GM18907 (cell line): ENCODE data around the gene CDK14.

Experiments
- ATAC-seq: cut with Tn5 transposase; IDR thresholded peaks from one replicate; pipeline ENCODE4 v1.9.1; 2021; ENCODE audit warnings: mild to moderate bottlenecking, moderate library complexity; ENCODE audit not compliant: unreplicated experiment

Gene CDK14

GRCh38 chr7:90982228-90982627, 386.1 kb downstream of the CDK14 start:
- no peak for ATAC-seq

- no peak for ATAC-seq
Measured at GRCh38 chr7:90984692-90985091, 388.6 kb downstream of the CDK14 start.

GRCh38 chr7:90988516-90988915, 392.4 kb downstream of the CDK14 start:
- ATAC-seq, result no peak

- ATAC-seq, result no peak
Measured at GRCh38 chr7:90988996-90989765, 393.1 kb downstream of the CDK14 start.

- ATAC-seq, result no peak
Measured at GRCh38 chr7:90994121-90994520, 398.0 kb downstream of the CDK14 start.

- no peak for ATAC-seq
Measured at GRCh38 chr7:90994601-90995000, 398.5 kb downstream of the CDK14 start.

- ATAC-seq, result no peak
Measured at GRCh38 chr7:90995996-90996395, 399.9 kb downstream of the CDK14 start.

GRCh38 chr7:90999989-91000979, 404.2 kb downstream of the CDK14 start:
- no peak for ATAC-seq

- ATAC-seq, result no peak
Measured at GRCh38 chr7:91005024-91005423, 408.9 kb downstream of the CDK14 start.

- no peak for ATAC-seq
Measured at GRCh38 chr7:91005841-91006240, 409.7 kb downstream of the CDK14 start.

- ATAC-seq, result no peak
Measured at GRCh38 chr7:91007371-91007770, 411.2 kb downstream of the CDK14 start.

GRCh38 chr7:91013078-91013477, 417.0 kb downstream of the CDK14 start:
- ATAC-seq, result no peak

GRCh38 chr7:91019686-91020385, 423.7 kb downstream of the CDK14 start:
- ATAC-seq, result no peak

GRCh38 chr7:91020636-91021385, 424.7 kb downstream of the CDK14 start:
- ATAC-seq, result no peak

GRCh38 chr7:91021956-91022355, 425.8 kb downstream of the CDK14 start:
- ATAC-seq, result no peak

- ATAC-seq, result no peak
Measured at GRCh38 chr7:91025906-91026390, 429.8 kb downstream of the CDK14 start.

GRCh38 chr7:91029688-91030087, 433.6 kb downstream of the CDK14 start:
- ATAC-seq, result no peak

- ATAC-seq, result no peak
Measured at GRCh38 chr7:91030680-91031380, 434.7 kb downstream of the CDK14 start.

GRCh38 chr7:91031757-91032156, 435.6 kb downstream of the CDK14 start:
- ATAC-seq, result no peak

GRCh38 chr7:91033574-91033973, 437.5 kb downstream of the CDK14 start:
- ATAC-seq, result no peak
